Stimulated activated CD8-positive, alpha-beta memory T cell treated with anti-CD3 and anti-CD28 coated beads, Interleukin-4, amount 100 ng/mL, for 48 hours (primary cell): ENCODE results near the gene PCDH19.

Experiments used
- DNase-seq: peaks from one replicate; pipeline ENCODE4 v3.0.0-alpha.2; 2020

PCDH19 gene

GRCh38 chrX:100405424-100405823 is 4.6 kb downstream of the PCDH19 start:
- no peak for DNase-seq

- no peak for DNase-seq
These were observed 5.2 kb downstream of the PCDH19 start for GRCh38 chrX:100404851-100405250.

DNA sequence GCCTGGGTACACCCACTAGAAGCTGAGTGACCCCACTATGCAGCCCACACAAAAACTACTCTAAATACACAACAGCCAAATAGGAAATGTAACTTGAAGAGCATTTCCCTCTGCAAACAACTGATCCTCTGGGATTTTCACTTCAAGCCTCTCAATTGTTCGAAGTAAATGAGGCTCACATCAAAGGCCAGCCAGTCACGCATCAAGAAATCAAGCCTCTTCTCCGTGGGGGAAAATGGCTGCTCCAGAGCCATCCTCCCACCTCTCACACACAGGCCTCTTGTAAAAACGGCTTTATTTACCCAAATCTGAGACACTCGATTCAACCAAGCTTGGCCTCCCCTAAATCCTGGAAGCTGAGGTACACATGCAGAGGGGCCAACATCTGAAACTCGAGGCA is 14.3 kb downstream of the PCDH19 start:
- no peak for DNase-seq

DNA sequence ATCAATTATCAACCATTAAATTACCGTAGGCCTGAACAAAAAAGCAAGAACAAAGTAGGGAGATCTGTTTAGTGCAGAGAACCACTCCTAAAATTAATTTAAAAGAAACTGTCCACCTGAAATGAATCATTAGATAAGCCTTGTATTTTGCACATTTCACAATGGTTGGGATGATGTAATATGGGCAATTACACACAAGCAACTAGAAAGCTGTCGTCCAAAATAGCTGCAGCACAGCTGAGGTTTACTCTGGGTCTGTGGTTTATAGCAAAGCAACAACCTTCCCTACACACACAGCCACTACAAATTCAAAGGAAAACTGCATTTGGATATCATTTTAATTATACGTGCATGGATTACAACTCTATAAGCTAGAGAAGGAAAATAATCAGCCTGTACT is 28.5 kb downstream of the PCDH19 start:
- DNase-seq: no peak

GRCh38 chrX:100379388-100379986 is 30.6 kb downstream of the PCDH19 start:
- DNase-seq: no peak

DNA sequence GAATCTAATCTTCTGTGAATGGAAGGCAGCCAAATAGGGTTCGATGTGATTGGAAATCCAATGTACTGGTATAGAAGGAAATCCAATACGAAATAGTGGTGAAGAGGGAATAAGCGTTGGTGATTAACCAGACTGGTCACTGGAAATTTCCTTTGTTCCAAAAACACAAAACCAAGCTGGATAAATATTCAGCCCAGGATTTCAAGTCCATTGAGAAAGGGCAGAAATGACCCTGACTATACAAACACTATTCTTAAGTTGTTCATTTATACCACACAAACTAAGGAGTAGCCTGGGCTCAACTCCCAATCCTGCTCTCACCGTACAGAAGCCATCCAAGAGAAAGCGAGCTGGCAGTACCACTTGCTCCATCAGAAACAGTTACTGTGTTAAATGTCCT is 32.2 kb downstream of the PCDH19 start:
- no peak for DNase-seq

- no peak for DNase-seq
These were observed 33.5 kb downstream of the PCDH19 start for GRCh38 chrX:100376576-100376975.

- DNase-seq: no peak
These were observed 36.4 kb downstream of the PCDH19 start for GRCh38 chrX:100373673-100374072.

GRCh38 chrX:100368167-100368566 is 41.9 kb downstream of the PCDH19 start:
- DNase-seq: no peak

GRCh38 chrX:100363896-100364295 is 46.2 kb downstream of the PCDH19 start:
- DNase-seq: no peak

DNA sequence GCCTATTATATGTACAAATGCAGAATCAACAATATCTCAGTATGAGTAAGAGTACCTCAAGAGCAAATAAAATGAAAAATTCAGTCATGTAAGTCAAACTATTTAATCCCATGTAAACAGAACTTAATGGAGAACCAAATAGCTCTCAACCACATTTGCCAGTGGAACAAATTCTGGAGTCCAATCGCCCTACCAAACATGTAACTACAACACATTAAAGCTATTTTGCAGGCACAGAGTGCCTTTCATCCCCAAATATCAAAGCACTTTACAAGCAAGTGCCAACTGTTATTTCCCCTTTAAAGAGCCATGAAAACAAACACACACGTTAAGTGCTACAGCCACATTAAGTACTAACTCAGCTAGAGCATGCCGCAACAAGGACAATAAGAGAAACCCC is 51.3 kb downstream of the PCDH19 start:
- DNase-seq: no peak

DNA sequence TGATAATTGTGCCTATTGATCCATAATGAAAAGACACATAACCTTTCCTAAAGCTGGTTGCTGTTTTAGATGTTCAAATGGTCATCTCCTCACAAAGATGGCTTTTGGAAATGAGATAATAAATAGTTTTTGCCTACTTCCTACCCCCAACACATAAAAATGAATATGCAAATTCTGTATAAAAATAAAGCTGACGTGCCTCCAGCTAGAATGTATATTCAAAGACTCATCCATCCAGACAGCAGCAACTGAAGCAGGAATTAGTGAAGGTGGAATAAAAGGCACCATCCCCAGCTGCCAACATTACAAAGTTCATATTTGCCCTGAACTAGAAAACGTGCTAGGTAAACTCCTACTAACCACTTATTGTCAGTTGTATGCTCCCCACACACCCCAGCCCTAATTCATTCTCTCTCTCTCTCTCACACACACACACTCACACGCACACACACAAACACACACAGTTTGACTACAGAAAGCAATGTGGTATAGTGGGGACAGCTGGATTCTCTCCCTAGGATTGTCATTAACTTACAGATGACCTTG is 53.6 kb downstream of the PCDH19 start:
- no peak for DNase-seq

- no peak for DNase-seq
These were observed 54.4 kb downstream of the PCDH19 start for GRCh38 chrX:100355680-100356079.

DNA sequence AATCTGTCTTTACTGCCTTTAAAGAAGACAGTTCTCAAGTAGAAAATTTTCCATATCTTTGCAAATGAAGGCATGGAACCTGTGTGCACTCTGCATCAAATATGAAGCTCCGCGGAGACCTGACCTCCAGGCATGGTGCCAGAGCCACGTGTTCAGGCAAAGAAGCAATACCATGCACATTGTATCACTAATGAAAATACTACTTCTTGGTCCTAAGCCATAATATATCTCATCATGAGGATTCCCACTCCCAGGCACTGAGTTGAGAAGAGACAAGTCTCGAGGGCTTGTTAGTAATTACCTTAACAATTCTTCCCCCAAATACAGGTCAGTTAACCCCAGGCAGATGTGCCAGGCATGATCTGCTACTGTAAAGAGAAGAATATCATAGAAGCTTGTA is 56.7 kb downstream of the PCDH19 start:
- no peak for DNase-seq

DNA sequence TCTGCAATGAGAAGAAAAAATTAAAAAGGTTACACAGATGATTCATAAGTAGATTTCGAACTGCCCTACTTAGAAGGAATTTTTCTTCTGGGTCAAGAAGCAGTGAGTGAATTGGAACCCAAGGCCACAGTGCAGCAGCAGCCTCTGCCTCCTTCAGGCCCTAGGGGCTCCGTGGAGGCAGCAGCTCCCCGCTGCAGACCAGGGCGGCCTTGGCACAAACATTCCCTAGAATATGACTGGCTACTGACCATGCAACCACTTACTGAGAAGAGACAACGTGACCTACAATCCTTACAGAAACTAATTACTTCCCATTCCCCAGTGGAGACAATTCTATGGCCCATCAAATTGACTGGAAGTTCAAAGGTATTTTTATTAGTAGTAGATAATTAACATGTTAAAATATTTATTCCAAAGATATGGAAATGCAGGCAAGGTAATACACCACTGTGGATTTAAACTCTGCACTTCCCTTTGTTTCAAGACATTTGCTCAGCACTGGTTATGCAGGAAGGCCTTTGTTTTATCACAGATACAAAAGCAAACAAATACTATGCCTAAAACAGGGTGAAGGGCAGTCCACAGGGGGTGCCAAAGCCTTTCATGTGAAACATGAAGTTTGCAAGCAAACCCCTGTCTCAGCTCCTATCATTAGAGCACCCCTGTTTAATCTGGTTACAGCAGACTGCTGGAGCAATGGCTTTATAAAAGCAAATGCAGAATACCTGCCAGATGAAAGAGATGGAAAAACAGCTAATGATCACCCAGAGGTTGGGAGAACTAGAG is 59.2 kb downstream of the PCDH19 start:
- no peak for DNase-seq

- no peak for DNase-seq
These were observed 60.7 kb downstream of the PCDH19 start for GRCh38 chrX:100349391-100349790.

DNA sequence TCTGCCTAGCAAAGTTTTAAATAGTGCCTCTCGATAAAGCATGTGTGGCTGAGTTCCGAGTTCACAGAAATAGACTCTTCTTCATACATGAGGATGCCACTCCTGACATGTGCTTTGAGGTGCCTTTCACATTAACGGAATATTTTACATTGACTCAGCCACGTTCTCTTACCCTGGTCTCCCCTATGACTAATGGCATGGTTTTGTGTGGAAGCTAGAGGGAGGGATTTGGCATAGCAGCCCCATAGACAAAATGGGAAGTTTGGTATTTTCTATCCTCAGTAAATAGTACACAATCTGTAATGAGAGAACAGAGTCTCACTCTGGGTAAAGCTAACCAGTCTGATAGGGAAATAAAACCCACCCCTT is 68.9 kb downstream of the PCDH19 start:
- DNase-seq: no peak

- no peak for DNase-seq
These were observed 69.5 kb downstream of the PCDH19 start for GRCh38 chrX:100340491-100341141.

DNA sequence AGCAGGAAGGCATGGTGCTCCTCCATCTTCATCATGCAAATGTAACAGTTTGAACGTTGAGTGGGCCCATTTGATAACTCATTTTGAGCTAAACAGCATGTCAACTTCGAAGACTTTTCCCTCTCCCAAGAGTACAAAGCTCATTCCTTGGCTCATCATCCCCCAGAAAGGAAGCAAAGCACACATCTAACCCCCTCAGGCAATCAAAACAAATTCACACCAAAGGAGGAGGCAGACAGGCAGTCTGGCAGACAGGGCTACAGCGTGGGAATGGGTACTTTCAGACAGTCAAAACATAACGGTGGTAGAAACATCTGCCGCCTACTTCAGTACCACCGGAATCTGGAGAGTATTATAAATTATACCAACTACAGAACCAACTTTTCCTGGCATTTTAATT is 81.7 kb downstream of the PCDH19 start:
- DNase-seq: no peak

GRCh38 chrX:100319716-100320115 is 90.4 kb downstream of the PCDH19 start:
- no peak for DNase-seq

GRCh38 chrX:100316987-100317386 is 93.1 kb downstream of the PCDH19 start:
- no peak for DNase-seq

GRCh38 chrX:100315566-100315965 is 94.5 kb downstream of the PCDH19 start:
- DNase-seq: no peak

GRCh38 chrX:100299559-100299958 is 110.5 kb downstream of the PCDH19 start:
- DNase-seq: no peak

- no peak for DNase-seq
These were observed 112.3 kb downstream of the PCDH19 start for GRCh38 chrX:100297728-100298127.
